ENCODE measurements around the gene NPB. TPM values are rescaled to one million over a fixed set of nuclear protein-coding genes. Genes with fewer than 3 reads are reported as not detected.
"Not testable (repeated sequence)": the region's sequence is repeated elsewhere in the genome, so short reads cannot be mapped to it uniquely, and the experiment has no call there.

The NPB gene
- polyA plus RNA-seq, 3 donors = 0.23 to 0.77 TPM; not detected in 1

GRCh38 chr17:81907219-81908145, 5.4 kb downstream of the NPB start:
- WGBS, 3 donors = 94 to 95% (median 94%) methylated on average over 26 of the region's 26 CpGs
- no peak overlapping the region for H3K27ac ChIP-seq (ENCODE audit: low read depth, low read length)

GRCh38 chr17:81908793-81909192, 6.8 kb downstream of the NPB start:
- WGBS, 3 donors = 93 to 95% (median 94%) methylated on average over 11 of the region's 11 CpGs
- no peak overlapping the region for H3K27ac ChIP-seq (ENCODE audit: low read depth, low read length)

GRCh38 chr17:81909231-81909630, 7.2 kb downstream of the NPB start:
- WGBS, 3 donors = 91 to 93% (median 92%) methylated on average over 12 of the region's 12 CpGs
- H3K27ac ChIP-seq (ENCODE audit: low read depth, low read length) = no peak overlapping the region

- H3K27ac ChIP-seq (ENCODE audit: low read depth, low read length) = no peak overlapping the region
- 27 to 39% (median 33%) methylated on average over 23 of the region's 23 CpGs for WGBS, 3 donors
These were observed 8.2 kb downstream of the NPB start for GRCh38 chr17:81909966-81910839.

- WGBS, 3 donors = 0 to 1% (median 1%) methylated on average over 39 to 55 of the region's 55 CpGs
These were observed 8.8 kb downstream of the NPB start for GRCh38 chr17:81910840-81911276.

GRCh38 chr17:81911277-81911961, 9.4 kb downstream of the NPB start, which contains the start of gene PCYT2:
PCYT2 (minus strand) TSS chr17:81911399; CDS start chr17:81911355, 44 bp downstream.
- 3 to 5% (median 4%) methylated on average over 39 to 84 of the region's 84 CpGs for WGBS, 3 donors
- H3K27ac ChIP-seq (ENCODE audit: low read depth, low read length) = no peak within 1 kb of the TSS

More at GRCh38 chr17:81910840-81911276, 8.8 kb downstream of the NPB start:
- H3K27ac ChIP-seq (ENCODE audit: low read depth, low read length) = no peak overlapping the region

GRCh38 chr17:81911969-81912368, 9.9 kb downstream of the NPB start:
- H3K27ac ChIP-seq (ENCODE audit: low read depth, low read length) = no peak overlapping the region
- 74 to 88% (median 83%) methylated on average over 19 of the region's 19 CpGs for WGBS, 3 donors

GRCh38 chr17:81912441-81913309, 10.6 kb downstream of the NPB start:
- no peak overlapping the region for H3K27ac ChIP-seq (ENCODE audit: low read depth, low read length)
- WGBS, 3 donors = 86 to 89% (median 89%) methylated on average over 32 of the region's 32 CpGs

- H3K27ac ChIP-seq (ENCODE audit: low read depth, low read length) = no peak overlapping the region
- 91 to 94% (median 93%) methylated on average over 31 of the region's 31 CpGs for WGBS, 3 donors
These were observed 11.5 kb downstream of the NPB start for GRCh38 chr17:81913394-81914102.

- H3K27ac ChIP-seq (ENCODE audit: low read depth, low read length) = no peak overlapping the region
- 94 to 96% (median 96%) methylated on average over 35 to 36 of the region's 36 CpGs for WGBS, 3 donors
These were observed 12.2 kb downstream of the NPB start for GRCh38 chr17:81914103-81914850.

- WGBS, 3 donors = 90 to 94% (median 92%) methylated on average over 12 of the region's 12 CpGs
These were observed 13.3 kb downstream of the NPB start for GRCh38 chr17:81915331-81915730.

GRCh38 chr17:81916234-81917001, 14.4 kb downstream of the NPB start:
- WGBS, 3 donors = 71 to 77% (median 74%) methylated on average over 20 to 21 of the region's 21 CpGs
- no peak overlapping the region for H3K27ac ChIP-seq (ENCODE audit: low read depth, low read length)

More at GRCh38 chr17:81915331-81915730, 13.3 kb downstream of the NPB start:
- no peak overlapping the region for H3K27ac ChIP-seq (ENCODE audit: low read depth, low read length)

- no peak within 1 kb of the TSS for H3K27ac ChIP-seq (ENCODE audit: low read depth, low read length)
These were observed 15.7 kb downstream of the NPB start, which contains the start of gene SIRT7 for GRCh38 chr17:81917565-81918332. SIRT7 (minus strand) TSS chr17:81918176; CDS start chr17:81918131, 45 bp downstream.

GRCh38 chr17:81918333-81918669, 16.3 kb downstream of the NPB start:
- 25 to 38% (median 37%) methylated on average over 9 of the region's 9 CpGs for WGBS, 3 donors
- not testable (repeated sequence) for H3K27ac ChIP-seq (ENCODE audit: low read depth, low read length)

More at GRCh38 chr17:81917565-81918332, 15.7 kb downstream of the NPB start, which contains the start of gene SIRT7:
- 1% methylated on average over 45 to 94 of the region's 94 CpGs for WGBS, 3 donors

All from adipose tissue (tissue), 3 donors.